ENCODE measurements around the gene GRM7.

GRM7 gene

DNA sequence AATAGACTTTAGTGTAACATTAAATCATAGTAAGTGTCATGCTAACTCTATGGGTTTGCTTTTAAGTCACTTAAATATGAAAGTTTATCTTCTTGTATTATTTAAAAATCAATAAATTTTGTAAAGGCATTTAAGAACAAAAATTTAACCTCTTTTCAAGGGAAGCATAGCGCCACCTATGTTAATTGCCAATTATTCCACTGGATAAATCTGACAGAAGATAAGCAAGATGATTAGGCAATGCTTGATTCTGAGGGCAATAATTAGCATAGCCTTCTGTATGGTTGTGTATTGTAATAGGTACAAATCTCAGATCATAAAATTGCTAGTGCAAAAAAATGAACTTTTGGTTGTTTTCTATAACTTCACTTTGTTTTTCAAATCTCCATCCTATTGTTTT is 560.1 kb downstream of the GRM7 start:
- no peak for DNase-seq

GRCh38 chr3:7423036-7423435 is 562.1 kb downstream of the GRM7 start:
- no peak for DNase-seq

DNA sequence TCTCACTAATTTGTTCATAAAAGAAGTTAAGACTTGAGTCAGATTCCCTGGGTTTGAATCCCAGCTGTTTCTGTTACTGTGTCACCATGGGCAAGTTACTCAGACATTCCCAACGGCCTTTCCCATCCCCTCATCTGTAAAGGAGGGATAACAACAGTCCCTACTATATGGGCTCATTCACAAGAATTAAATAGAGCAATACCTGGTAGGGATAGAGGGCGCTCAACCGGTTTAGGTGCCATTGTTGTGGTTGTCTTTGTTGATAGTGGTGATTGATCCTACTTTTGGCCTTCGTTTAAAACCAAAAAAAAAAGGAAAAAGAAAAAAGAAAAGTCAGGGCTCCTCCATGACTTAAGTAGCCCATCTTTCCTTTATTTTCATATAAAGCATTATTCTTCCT is 563.1 kb downstream of the GRM7 start:
- DNase-seq, result no peak

GRCh38 chr3:7428206-7428718 is 567.3 kb downstream of the GRM7 start:
- no peak for DNase-seq

DNA sequence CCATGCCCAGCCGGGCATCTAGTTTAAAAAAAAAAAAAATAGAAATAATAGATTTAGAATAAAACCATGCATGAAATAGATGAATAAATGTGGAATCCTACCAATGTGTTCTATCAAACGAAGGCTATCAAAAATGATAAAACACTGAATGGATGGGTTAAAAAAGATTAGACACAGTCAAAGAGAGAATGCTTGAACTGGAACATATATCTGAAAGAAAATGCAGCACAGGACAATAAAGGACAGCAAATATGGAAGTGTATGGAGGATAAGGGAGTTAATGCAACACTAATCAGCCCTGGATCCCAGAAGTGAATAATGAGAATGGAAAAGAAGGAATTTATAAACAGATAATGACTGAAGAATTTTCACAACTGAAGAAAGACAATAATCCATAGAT is 571.7 kb downstream of the GRM7 start:
- no peak for DNase-seq

DNA sequence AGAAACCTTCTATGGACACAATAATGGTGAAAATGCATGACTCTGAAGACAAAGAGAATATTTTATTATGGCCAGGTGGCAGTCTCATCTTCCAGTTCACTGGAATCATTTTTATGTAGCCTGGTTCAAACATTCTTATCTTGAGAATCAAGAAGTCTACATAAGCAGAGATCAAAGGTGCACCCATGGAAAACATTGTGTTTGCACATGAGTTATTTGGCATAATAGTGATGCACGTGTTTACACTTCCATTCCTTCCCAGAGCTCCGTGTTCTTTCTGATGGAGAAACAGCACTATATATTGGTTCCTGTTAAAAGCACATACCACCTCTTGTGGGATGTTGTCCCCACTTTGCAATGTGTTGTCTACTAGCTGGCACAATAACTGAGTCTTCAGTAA is 572.2 kb downstream of the GRM7 start:
- DNase-seq, result no peak

- no peak for DNase-seq
These were observed 575.6 kb downstream of the GRM7 start for GRCh38 chr3:7436542-7436941.

GRCh38 chr3:7437231-7437630 is 576.3 kb downstream of the GRM7 start:
- DNase-seq, result no peak

GRCh38 chr3:7439101-7439680 is 578.3 kb downstream of the GRM7 start:
- DNase-seq, result no peak

GRCh38 chr3:7444886-7445285 is 584.0 kb downstream of the GRM7 start:
- no peak for DNase-seq

DNA sequence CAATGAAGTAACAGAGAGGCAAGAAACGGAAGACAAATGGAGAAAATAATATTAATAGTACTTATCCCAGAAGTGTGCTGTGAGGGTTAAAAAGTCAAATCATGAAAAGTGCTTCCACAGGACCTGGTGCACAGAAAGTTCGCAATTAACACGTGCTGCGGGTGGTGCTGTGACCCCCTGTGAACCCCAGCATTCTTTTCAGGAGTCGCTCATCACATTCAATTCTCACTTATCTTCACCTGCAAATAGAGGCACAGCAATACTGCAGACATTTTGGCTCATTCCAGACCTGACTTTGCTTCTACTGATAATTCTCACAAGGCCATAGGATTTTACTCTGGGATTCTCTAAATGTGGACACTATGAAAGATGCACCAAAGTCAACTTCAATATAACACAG is 584.4 kb downstream of the GRM7 start:
- no peak for DNase-seq

- no peak for DNase-seq
These were observed 586.4 kb downstream of the GRM7 start for GRCh38 chr3:7447197-7447769.

DNA sequence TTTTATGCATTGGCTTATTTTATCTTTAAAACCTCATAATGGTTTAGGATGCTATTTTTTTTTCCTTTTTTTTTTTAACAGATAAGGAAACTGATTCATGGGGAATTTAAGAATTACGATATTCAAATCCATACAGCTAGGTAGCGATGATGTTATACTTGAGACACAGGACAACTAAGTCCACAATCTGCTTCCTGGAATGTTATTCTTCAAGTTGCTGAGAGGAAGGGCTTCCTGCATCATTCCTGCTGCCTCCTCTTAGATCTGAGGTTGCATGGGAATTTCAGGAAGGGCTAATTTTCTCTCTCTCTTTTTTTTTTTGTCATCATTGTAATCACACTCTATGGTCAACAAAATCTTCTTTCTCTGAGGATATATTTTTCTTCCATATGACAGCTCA is 595.5 kb downstream of the GRM7 start:
- DNase-seq, result no peak

DNA sequence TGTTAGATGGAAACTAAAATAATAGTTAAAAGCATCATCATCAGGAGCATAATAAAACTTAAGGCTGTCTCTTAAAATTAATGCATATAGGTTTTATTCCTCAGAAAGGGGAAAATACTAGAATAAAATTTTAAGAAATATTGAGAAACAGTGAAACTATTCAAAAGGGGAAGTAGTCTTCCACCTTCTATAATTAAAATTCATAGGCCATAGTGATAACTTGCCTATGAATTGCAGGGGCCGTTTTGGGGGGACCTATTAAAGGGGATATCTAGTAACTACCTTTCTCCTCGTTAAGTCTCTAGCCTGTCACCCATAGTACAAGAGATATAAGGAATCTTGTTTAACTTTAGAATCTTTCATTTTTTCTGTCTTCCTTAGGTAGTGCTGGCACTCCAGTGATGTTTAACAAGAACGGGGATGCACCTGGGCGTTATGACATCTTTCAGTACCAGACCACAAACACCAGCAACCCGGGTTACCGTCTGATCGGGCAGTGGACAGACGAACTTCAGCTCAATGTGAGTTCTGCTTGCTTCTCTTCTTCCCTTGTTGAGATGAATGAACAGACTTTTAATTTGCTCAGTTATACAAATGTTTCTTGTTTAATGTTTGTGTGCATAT is 600.4 kb downstream of the GRM7 start:
- no peak for DNase-seq

DNA sequence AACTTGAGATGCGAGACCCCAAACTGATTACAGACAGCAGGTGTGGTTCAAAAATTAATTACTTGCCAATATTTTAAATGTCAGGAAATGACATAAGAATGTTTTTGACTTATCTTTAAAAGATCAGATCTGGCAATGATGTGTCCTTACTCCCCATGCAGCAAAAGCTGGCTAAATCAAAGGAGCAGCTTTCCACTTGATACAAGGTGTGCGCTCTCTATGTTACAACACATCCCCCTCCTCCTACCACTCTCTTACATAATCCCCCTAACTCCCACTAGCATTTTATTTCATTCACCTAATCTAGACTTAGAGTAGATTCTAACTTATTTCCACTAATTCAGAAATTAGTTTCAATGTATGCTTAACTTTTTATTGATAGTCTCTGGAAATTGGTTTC is 609.0 kb downstream of the GRM7 start:
- DNase-seq, result no peak

GRCh38 chr3:7484636-7485035 is 623.7 kb downstream of the GRM7 start:
- DNase-seq, result no peak

- DNase-seq, result no peak
These were observed 626.8 kb downstream of the GRM7 start for GRCh38 chr3:7487763-7488162.

GRCh38 chr3:7489417-7489816 is 628.5 kb downstream of the GRM7 start:
- DNase-seq, result no peak

DNA sequence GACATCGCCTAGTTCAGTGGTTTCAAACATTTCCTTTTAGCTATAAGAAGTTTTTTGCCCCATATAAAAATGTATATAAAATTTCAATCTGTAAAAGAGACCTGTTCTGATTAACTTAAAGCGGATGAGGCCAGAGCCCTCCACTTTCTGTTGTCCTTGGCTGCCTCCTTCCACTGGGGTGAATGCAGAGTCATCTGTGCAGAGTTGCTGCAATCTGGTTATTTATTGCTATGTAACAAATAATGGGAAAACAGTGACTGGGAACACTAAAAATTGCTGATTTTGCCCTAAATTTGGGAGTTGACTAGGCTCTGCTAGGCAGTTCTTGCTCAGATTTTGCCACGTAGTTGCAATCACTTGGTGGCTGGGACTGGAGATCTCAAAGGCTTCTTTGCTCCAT is 637.8 kb downstream of the GRM7 start:
- DNase-seq, result no peak

- DNase-seq, result no peak
These were observed 642.5 kb downstream of the GRM7 start for GRCh38 chr3:7503431-7503830.

- no peak for DNase-seq
These were observed 644.2 kb downstream of the GRM7 start for GRCh38 chr3:7504886-7505775.

DNA sequence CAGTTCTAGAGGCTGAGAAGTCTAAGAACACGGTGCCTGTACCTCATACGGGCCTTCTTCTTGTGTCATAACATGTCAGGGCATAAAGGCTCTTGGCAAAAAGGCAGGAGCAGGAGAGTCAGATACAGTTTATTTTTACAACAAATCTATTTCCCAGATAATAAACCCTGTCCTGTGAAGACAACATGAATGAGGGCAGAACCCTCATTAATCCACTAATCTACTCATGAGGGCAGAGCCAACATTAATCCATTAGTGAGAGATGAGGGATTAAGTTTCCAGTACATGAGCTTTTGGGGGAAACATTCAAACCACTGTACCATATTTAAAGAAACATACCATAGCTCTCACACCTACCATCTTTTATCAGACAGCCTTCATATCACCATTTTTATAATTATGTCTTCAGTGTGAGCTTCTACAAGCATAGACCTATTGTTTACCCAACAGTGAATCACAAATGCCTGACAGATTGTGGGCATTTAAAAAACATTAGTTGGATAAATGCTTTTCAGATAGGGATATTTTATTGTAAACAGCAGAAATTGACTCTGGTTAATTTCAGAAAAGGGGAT is 645.8 kb downstream of the GRM7 start:
- no peak for DNase-seq

GRCh38 chr3:7508821-7509220 is 647.9 kb downstream of the GRM7 start:
- no peak for DNase-seq

All from T-helper 2 cell (primary cell).